Liver (tissue), 3 donors: ENCODE data around the gene FOXA2.

Source experiments
- CTCF ChIP-seq: fragments of 150-350 bp; IDR thresholded peaks from 2 replicates; pipeline ENCODE4 v1.5.1; 2017; ENCODE audit warnings: improper control_type of control experiment, low read depth, low read length; ENCODE audit not compliant: missing input control
- GABPA ChIP-seq, 2 donors: IDR thresholded peaks in 1 of 2; conservative IDR thresholded peaks in 1 of 2; 2 replicates each; pipeline ENCODE4 v1.6.1; 2016; ENCODE audit warnings: antibody characterized with exemption in 2 of 2, mild to moderate bottlenecking in 1 of 2, moderate library complexity in 1 of 2
- RXRA ChIP-seq, 2 donors: IDR thresholded peaks; 2 replicates each; pipeline ENCODE4 v1.6.1; 2017 to 2018; ENCODE audit warnings: antibody characterized with exemption in 2 of 2, mild to moderate bottlenecking in 1 of 2
- TAF1 ChIP-seq: conservative IDR thresholded peaks from 2 replicates; pipeline ENCODE4 v1.6.1; 2016; ENCODE audit warnings: antibody characterized with exemption, mild to moderate bottlenecking
- donor health status: healthy.
- donor health status: healthy.

- TF ChIP-seq CTCF (no peak), RXRA (IDR thresholded peaks at IDR 0.05) (no peak), TAF1 (no peak), GABPA (IDR thresholded peaks at IDR 0.05 in 1 of 2, conservative IDR thresholded peaks at IDR 0.05 in 1 of 2) (no peak)
Observed at GRCh38 chr20:22555791-22556564, 28.4 kb downstream of the FOXA2 start.
